GM18505 (cell line): ENCODE measurements around the gene SLC44A1.

Source experiments
- ATAC-seq: cut with Tn5 transposase; IDR thresholded peaks from one replicate; pipeline ENCODE4 v1.9.1; 2021; ENCODE audit not compliant: unreplicated experiment
- POLR2A ChIP-seq: IDR thresholded peaks from 4 replicates; pipeline ENCODE4 v1.6.1; 2011; ENCODE audit warnings: borderline replicate concordance; ENCODE audit not compliant: insufficient read depth, insufficient read length; ENCODE audit errors: extremely low read depth

The SLC44A1 gene

GRCh38 chr9:105396441-105396840, 152.0 kb downstream of the SLC44A1 start:
- ATAC-seq: no peak
- no peak for TF ChIP-seq POLR2A

- ATAC-seq: no peak
- TF ChIP-seq POLR2A: no peak
Observed at GRCh38 chr9:105396901-105397300, 152.4 kb downstream of the SLC44A1 start.

DNA sequence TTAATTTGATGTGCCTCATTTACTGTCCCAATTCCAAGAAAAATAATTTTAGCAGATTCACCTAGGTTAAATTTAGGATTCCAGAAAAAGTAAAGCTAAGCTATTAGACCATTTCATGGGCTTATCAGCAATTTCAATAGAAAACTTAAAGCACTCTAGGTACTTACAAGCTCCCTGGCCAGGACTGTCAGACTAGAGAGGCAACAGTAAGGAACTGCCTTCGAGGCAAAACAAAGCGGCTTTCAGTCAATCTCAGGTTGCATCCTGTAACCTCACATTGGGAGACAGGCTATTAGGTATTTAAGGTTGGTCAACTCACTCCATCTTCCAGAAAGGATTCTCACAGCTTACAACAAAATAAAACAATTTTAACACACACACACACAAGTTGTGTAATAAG, 154.7 kb downstream of the SLC44A1 start:
- TF ChIP-seq POLR2A: no peak
- no peak for ATAC-seq

GRCh38 chr9:105401651-105402050, 157.2 kb downstream of the SLC44A1 start:
- no peak for ATAC-seq
- TF ChIP-seq POLR2A: no peak

- ATAC-seq: no peak
- TF ChIP-seq POLR2A: no peak
Observed at GRCh38 chr9:105403552-105404248, 159.2 kb downstream of the SLC44A1 start.

GRCh38 chr9:105405514-105406131, 161.2 kb downstream of the SLC44A1 start:
- ATAC-seq: peak; percentile 97
- no peak for TF ChIP-seq POLR2A

GRCh38 chr9:105406369-105406768, 161.9 kb downstream of the SLC44A1 start:
- no peak for TF ChIP-seq POLR2A
- ATAC-seq: no peak

GRCh38 chr9:105413525-105413924, 169.1 kb downstream of the SLC44A1 start:
- ATAC-seq: no peak
- TF ChIP-seq POLR2A: no peak

GRCh38 chr9:105414947-105415661, 170.7 kb downstream of the SLC44A1 start:
- no peak for TF ChIP-seq POLR2A
- peak; percentile 58 for ATAC-seq

DNA sequence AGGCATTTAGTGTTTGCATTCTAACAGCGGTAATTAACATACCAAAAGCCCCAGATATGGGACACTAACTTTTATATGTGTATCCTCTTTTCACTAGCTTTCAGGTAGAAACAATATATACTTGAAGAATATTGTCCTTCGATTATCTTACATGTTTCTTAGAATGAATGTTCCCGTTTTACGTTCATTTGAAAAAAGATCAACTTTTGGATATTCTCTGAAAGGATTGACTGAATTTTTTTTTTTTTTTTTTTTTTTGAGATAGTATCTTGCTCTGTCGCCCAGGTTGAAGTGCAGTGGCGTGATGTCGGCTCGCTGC, 171.2 kb downstream of the SLC44A1 start:
- no peak for TF ChIP-seq POLR2A
- ATAC-seq: no peak

DNA sequence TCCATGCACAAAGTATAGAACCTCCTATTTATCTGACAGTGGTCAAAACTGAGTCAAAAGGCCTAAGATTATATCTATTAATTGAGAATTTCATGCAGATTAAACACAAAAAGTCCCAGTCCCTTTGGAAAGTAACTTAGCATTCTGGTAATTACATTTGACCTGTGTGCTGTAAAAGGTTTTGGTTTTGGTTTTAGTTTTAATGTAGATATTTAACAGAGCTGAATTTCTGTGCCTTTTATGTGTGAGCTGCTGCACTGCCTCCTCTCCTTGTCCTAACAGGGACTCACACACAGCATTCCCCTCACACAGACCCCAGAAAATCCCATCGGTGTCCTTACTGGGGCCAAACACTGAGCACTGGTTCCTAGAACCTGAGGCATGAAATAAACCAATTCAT, 172.4 kb downstream of the SLC44A1 start:
- TF ChIP-seq POLR2A: no peak
- ATAC-seq: no peak

DNA sequence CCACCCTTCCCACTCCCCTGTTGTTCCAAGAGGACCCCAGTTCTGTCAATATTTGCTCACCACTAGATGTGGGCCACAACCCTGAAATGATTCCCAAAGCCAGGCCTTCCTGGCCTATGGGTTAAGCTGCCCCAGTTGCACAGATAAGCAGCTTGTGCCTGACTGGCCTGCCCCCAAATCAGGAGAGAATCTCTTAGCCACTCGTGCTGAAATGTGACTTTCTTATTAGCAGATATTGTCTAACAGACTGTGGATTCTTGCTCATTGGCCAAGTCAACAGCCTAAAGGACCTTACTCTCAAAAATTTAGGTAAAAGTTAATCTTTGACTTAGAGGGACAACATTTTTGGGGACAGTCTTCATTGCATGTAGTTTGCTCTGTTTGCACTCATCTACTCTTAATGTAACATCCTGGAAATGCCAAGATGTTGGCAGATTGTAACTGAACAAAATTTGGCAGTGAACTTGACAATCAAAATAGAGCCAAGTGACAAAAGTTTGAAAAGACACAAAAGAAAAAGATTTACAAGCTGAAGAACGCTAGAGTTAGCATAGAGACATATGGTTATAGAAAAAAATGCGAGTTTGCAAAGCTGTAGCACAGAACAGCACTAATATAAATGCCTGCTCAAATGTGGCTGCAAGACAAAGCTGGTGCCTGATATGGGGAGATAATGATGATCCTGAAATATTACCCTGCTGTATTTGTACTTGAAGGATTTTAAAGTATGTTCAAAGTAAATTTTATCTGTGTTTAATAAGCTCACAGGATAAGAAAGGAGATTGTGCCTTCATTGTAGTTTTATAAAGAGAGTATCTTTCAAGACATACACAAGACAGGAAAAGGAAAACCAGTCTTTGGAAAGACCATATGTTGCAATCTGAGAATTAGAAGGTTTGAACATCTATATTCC, 174.4 kb downstream of the SLC44A1 start:
- no peak for ATAC-seq
- no peak for TF ChIP-seq POLR2A

DNA sequence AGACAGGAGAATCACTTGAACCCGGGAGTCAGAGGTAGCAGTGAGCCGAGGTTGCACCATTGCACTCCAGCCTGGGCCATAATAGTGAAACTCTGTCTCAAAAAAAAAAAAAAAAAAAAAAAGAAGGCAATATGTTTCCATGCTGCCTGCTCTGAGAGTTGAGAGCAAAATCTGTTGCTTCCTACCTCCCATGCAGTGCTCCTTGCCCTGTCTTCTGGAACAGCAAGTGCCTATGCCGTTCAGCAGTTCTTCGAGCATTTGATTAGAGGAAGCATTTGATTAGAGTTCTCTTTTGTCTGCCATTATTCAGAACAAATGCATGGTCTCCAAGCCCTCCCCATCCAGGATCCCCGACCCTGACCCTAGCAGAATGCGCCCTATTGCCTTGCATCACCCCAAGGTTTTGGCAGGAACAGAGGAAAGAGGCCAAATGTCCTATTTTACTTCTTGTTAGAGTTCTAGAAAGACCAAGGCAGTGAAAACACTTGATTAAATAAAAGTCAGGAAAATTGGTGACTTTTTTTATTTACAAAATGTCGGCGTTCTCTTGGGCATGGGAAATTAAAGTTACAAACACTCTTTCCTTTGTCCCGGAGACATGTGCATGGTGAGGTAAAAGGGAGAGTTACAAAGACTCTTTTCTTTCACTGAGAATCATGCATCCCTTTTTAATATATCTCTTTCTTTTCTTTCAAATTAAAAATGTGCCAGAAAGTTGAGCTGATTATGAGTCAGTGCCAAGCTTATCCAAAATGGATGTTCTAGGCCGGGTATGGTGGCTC, 175.6 kb downstream of the SLC44A1 start:
- ATAC-seq: no peak
- TF ChIP-seq POLR2A: no peak

- no peak for ATAC-seq
- no peak for TF ChIP-seq POLR2A
Observed at GRCh38 chr9:105421154-105421553, 176.7 kb downstream of the SLC44A1 start.
